Endothelial cell of umbilical vein (primary cell): ENCODE measurements around the gene SMOC1.

Experiments used
- EZH2 ChIP-seq: IDR thresholded peaks from 2 replicates; pipeline ENCODE4 v1.6.1; 2012; ENCODE audit warnings: borderline replicate concordance, low read depth, mild to moderate bottlenecking, moderate library complexity, low read length, inconsistent platforms; ENCODE audit not compliant: severe bottlenecking
- FOS ChIP-seq: IDR thresholded peaks from 2 replicates; pipeline ENCODE4 v1.6.1; 2011; ENCODE audit warnings: mild to moderate bottlenecking, low read length, moderate library complexity, borderline replicate concordance; ENCODE audit not compliant: insufficient read depth
- GATA2 ChIP-seq: IDR thresholded peaks from 2 replicates; pipeline ENCODE4 v1.7.0; 2011; ENCODE audit warnings: low read depth, mild to moderate bottlenecking, moderate library complexity, mixed read lengths, low read length; ENCODE audit not compliant: insufficient read length, insufficient read depth
- JUN ChIP-seq: IDR thresholded peaks from 2 replicates; pipeline ENCODE4 v1.6.1; 2011; ENCODE audit warnings: borderline replicate concordance, low read depth; ENCODE audit not compliant: insufficient read length, insufficient read depth
- MYC ChIP-seq: IDR thresholded peaks from one replicate; pipeline ENCODE4 v1.6.1; 2011; ENCODE audit warnings: mild to moderate bottlenecking, low read depth, low read length
- POLR2A ChIP-seq: IDR thresholded peaks from 2 replicates; pipeline ENCODE4 v1.6.1; 2012; ENCODE audit warnings: low read depth, mild to moderate bottlenecking, control low read depth, low read length
- POLR2AphosphoS5 ChIP-seq: IDR thresholded peaks from 2 replicates; pipeline ENCODE4 v1.6.1; 2012; ENCODE audit warnings: low read depth, mild to moderate bottlenecking, control low read depth, low read length, moderate library complexity; ENCODE audit not compliant: insufficient read depth
- TF ChIP-seq, protein P1 (sequence below), 2 donors: IDR thresholded peaks; 1 replicate in 1 of 2; 2 replicates in 1 of 2; pipeline ENCODE4 v1.5.1; 2011; ENCODE audit warnings: low read length in 2 of 2, mild to moderate bottlenecking in 2 of 2, moderate library complexity in 2 of 2, control low read depth in 1 of 2, inconsistent platforms in 1 of 2, low read depth in 1 of 2; ENCODE audit not compliant: insufficient read depth in 1 of 2; ENCODE audit errors: extremely low read depth in 1 of 2
- TF ChIP-seq, protein P2 (sequence below): IDR thresholded peaks from 2 replicates; pipeline ENCODE4 v1.6.1; 2011; ENCODE audit not compliant: insufficient read depth, insufficient read length

DNA sequence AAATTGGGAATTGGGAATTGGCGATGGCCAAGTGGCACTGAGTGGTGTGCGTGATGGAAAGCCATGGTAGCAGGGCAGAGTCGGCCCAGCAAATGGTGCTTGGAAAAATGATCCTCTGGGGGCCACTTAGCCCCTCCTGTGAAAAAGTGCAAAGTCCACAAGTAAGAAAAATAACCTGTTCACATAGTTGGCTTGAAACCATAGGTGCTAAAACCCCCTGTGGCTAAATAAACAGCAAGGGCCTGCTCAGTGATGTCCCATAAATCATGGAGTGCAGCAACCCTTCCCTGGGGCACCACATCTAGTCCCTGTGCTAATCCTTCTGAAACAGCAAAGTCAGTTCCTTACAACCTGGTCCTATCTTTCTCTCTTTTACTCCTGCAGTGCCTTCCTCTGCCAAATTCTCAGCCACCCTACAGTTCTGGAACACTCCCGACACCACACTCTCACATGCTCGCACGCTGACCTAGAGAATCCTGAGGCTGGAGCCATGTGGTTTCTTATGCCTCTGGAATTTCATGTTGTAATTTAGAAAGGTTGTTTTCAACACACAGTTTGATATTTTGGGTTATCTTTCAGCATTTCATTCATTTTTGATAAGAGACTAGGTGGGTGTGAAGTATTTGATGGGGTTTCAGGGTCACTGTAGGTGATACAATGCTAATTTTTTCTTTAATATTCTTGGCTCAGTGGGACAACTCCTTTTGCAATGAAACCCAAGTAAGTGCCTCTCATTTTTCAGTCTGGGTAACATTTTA lies 123.6 kb downstream of the SMOC1 start:
- TF ChIP-seq, protein P1, sequence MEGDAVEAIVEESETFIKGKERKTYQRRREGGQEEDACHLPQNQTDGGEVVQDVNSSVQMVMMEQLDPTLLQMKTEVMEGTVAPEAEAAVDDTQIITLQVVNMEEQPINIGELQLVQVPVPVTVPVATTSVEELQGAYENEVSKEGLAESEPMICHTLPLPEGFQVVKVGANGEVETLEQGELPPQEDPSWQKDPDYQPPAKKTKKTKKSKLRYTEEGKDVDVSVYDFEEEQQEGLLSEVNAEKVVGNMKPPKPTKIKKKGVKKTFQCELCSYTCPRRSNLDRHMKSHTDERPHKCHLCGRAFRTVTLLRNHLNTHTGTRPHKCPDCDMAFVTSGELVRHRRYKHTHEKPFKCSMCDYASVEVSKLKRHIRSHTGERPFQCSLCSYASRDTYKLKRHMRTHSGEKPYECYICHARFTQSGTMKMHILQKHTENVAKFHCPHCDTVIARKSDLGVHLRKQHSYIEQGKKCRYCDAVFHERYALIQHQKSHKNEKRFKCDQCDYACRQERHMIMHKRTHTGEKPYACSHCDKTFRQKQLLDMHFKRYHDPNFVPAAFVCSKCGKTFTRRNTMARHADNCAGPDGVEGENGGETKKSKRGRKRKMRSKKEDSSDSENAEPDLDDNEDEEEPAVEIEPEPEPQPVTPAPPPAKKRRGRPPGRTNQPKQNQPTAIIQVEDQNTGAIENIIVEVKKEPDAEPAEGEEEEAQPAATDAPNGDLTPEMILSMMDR (IDR thresholded peaks at IDR 0.05; ENCODE audit: extremely low read depth in 1 of 2, insufficient read depth in 1 of 2, low read depth in 1 of 2, low read length in 2 of 2): no peak
- TF ChIP-seq POLR2A: no peak
- no peak for TF ChIP-seq POLR2AphosphoS5
- TF ChIP-seq JUN: no peak
- TF ChIP-seq EZH2: no peak
- TF ChIP-seq FOS: no peak
- TF ChIP-seq GATA2: no peak
- TF ChIP-seq, protein P2, sequence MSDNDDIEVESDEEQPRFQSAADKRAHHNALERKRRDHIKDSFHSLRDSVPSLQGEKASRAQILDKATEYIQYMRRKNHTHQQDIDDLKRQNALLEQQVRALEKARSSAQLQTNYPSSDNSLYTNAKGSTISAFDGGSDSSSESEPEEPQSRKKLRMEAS: no peak
- no peak for TF ChIP-seq MYC
